GM19455 (cell line): ENCODE results near the gene LGALS1.
"Not testable (repeated sequence)": the region's sequence is repeated elsewhere in the genome, so short reads cannot be mapped to it uniquely, and the experiment has no call there.

Experiments used
- ATAC-seq: cut with Tn5 transposase; IDR thresholded peaks from one replicate; pipeline ENCODE4 v1.9.1; 2021; ENCODE audit not compliant: unreplicated experiment

The LGALS1 gene

DNA sequence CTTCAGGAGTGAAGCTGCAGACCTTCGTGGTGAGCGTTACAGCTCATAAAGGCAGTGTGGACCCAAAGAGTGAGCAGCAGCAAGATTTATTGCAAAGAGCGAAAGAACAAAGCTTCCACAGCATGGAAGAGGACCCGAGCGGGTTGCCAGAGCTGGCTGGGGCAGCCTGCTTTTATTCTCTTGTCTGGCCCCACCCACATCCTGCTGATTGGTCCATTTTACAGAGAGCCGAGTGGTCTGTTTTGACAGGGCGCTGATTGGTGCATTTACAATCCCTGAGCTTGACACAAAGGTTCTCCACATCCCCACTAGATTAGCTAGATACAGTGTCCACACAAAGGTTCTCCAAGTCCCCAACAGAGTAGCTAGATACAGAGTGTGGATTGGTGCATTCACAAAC, 41.8 kb downstream of the LGALS1 start:
- not testable (repeated sequence) for ATAC-seq

DNA sequence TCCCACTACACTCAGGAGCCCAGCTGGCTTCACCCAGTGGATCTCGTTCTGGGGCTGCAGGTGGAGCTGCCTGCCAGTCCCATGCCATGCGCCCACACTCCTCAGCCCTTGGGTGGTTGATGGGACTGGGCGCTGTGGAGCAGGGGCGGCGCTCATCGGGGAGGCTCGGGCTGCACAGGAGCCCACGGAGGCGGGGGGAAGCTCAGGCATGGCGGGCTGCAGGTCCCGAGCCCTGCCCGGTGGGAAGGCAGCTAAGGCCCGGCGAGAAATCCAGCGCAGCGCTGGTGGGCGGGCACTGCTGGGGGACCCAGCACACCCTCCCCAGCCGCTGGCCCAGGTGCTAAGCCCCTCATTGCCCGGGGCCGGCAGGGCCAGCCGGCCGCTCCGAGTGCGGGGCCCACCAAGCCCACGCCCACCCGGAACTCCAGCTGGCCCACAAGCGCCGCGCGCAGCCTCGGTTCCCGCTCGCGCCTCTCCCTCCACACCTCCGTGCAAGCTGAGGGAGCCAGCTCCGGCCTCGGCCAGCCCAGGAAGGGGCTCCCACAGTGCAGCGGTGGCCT, 42.4 kb downstream of the LGALS1 start:
- ATAC-seq: not testable (repeated sequence)

DNA sequence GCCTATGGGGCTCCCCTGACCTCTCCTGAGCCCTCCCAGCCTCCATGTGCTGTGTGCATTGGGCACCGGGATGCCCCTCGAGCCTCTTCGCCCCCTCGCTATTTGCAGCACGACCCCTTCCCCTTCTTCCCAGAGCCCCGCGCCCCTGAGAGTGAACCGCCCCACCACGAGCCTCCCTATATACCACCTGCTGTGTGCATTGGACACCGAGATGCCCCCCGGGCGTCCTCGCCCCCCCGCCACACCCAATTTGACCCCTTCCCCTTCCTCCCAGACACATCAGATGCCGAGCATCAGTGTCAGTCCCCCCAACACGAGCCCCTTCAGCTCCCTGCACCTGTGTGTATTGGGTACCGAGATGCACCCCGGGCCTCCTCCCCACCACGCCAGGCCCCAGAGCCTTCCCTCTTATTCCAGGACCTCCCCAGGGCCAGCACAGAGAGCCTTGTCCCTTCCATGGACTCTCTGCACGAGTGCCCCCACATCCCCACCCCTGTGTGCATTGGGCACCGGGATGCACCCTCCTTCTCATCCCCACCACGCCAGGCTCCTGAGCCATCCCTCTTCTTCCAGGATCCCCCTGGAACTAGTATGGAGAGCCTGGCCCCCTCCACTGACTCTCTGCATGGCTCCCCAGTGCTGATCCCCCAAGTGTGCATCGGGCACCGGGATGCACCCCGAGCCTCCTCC, 50.3 kb downstream of the LGALS1 start:
- no peak for ATAC-seq

DNA sequence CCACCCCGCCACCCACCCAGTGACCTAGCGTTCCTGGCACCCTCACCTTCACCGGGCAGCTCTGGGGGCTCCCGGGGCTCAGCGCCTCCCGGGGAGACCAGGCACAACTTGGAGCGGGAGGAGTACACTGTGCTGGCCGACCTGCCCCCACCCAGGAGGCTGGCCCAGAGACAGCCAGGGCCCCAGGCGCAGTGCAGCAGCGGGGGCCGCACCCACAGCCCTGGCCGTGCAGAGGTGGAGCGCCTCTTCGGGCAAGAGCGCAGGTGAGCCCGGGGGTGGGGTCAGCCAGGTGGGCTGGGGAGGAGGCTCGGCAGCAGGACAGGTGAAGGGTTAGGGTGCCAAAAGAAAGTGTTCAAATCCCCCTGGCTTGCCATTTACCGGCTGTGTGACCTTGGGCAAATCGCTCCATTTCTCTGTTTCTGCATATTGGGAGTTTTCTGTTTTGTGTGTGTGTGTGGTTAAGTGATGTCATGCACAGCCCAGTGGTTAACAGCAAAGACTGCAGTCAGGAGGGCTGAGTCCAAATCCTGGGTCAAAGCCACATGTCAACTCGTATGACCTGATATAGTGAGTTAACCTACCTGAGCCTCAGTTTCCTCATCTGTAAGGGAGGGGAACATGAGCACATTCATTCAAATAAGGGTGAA, 50.9 kb downstream of the LGALS1 start:
- no peak for ATAC-seq

DNA sequence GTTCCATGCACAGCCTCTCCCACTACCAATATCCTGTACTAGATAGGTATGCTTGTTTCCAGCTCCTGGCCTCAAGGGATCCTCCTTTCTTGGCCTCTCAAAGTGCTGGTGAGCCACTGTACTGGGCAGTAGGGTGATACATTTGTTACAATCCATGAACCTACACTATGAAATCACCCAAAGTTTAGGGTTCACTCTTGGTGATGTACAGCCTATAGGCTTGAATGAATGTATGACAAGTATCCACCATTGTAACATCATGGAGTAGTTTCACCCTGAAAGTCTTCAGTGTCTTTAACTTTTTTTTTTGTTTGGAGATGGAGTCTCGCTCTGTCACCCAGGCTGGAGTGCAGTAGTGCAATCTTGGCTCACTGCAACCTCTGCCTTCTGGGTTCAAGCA, 53.2 kb downstream of the LGALS1 start:
- no peak for ATAC-seq
